ENCODE measurements around the gene USP25.

GRCh38 chr21:15839026-15839425, 109.2 kb downstream of the USP25 start:
- no peak for TF ChIP-seq EZH2 (IDR thresholded peaks at IDR 0.05; ENCODE audit: low read depth)
- TF ChIP-seq CTCF (conservative IDR thresholded peaks at IDR 0.05) = no peak

Data from PC-9 (cell line).